ENCODE results near the gene PTPRH.

- TF ChIP-seq CTCF (IDR thresholded peaks at IDR 0.05), result no peak
- no peak for TF ChIP-seq ZFX (IDR thresholded peaks at IDR 0.05; ENCODE audit: borderline replicate concordance)
Measured at GRCh38 chr19:55175117-55175867, 34.0 kb downstream of the PTPRH start.
